Endodermal cell (in vitro differentiated cells): ENCODE data around the gene ABCA4. TPM values are rescaled to one million over a fixed set of nuclear protein-coding genes. Genes with fewer than 3 reads are reported as not detected.

Source experiments
- DNase-seq: peaks from one replicate; pipeline ENCODE4 v3.0.0-alpha.2; 2017
- H3K27ac ChIP-seq: 2 replicates; pipeline ENCODE4 v1.5.1; 2013; ENCODE audit warnings: mild to moderate bottlenecking, low read depth, low read length, moderate library complexity
- H3K27me3 ChIP-seq: 2 replicates; pipeline ENCODE4 v1.6.1; 2013; ENCODE audit warnings: mild to moderate bottlenecking, low read length, moderate library complexity; ENCODE audit not compliant: insufficient read depth, control insufficient read depth, poor library complexity, severe bottlenecking
- H3K36me3 ChIP-seq: 2 replicates; pipeline ENCODE4 v1.7.0; 2013; ENCODE audit warnings: mild to moderate bottlenecking, low read length, moderate library complexity; ENCODE audit not compliant: control insufficient read depth, insufficient read depth
- H3K4me1 ChIP-seq: one replicate; pipeline ENCODE4 v1.7.0; 2013; ENCODE audit warnings: low read length; ENCODE audit not compliant: control insufficient read depth, insufficient read depth
- H3K4me3 ChIP-seq: 2 replicates; pipeline ENCODE4 v1.5.1; 2013; ENCODE audit warnings: mild to moderate bottlenecking, low read length, moderate library complexity
- H3K9ac ChIP-seq: 2 replicates; pipeline ENCODE4 v1.6.1; 2013; ENCODE audit warnings: mild to moderate bottlenecking, low read length, moderate library complexity; ENCODE audit not compliant: poor library complexity, severe bottlenecking; ENCODE audit errors: extremely low read depth
- H3K9me3 ChIP-seq: 2 replicates; pipeline ENCODE4 v1.6.1; 2013; ENCODE audit warnings: mild to moderate bottlenecking, low read length, moderate library complexity; ENCODE audit not compliant: control insufficient read depth
- H3K27ac Mint-ChIP-seq: 2 replicates; pipeline ENCODE4 v1.8.0; 2020; ENCODE audit warnings: mixed read lengths
- H3K27me3 Mint-ChIP-seq: 2 replicates; pipeline ENCODE4 v1.8.0; 2021; ENCODE audit warnings: mild to moderate bottlenecking, mixed read lengths; ENCODE audit not compliant: insufficient read depth
- H3K36me3 Mint-ChIP-seq: 2 replicates; pipeline ENCODE4 v1.8.0; 2020; ENCODE audit warnings: low read depth, mixed read lengths
- H3K4me1 Mint-ChIP-seq: 2 replicates; pipeline ENCODE4 v1.8.0; 2020; ENCODE audit warnings: mixed read lengths
- H3K4me3 Mint-ChIP-seq: 2 replicates; pipeline ENCODE4 v1.8.0; 2020; ENCODE audit warnings: mild to moderate bottlenecking, moderate library complexity, mixed read lengths
- H3K9me3 Mint-ChIP-seq: 2 replicates; pipeline ENCODE4 v1.8.0; 2020; ENCODE audit warnings: mild to moderate bottlenecking, mixed read lengths
- WGBS, 2 experiments: methylation state at CpG; one replicate each; pipeline versions ENCODE4 v1.1.5 to v1.1.7; 2013; ENCODE audit warnings: missing lambda C conversion rate in 2 of 2, mixed read lengths in 1 of 2; ENCODE audit not compliant: insufficient coverage in 1 of 2, insufficient read length in 1 of 2; 5-methylcytosine and 5-hydroxymethylcytosine counted together
- total RNA-seq, 2 donors: library from RNA; stranded (reverse); fragmentation: NEBNext Ultra II Directional in 1 of 2; extraction: Animal tissue kit (Norgen Biotek cat#: 25700) in 1 of 2; gene quantifications; 2 replicates in 1 of 2; 3 replicates in 1 of 2; pipeline ENCODE4 v1.2.1, GENCODE V29; 2021
- TF ChIP-seq, protein P1 (sequence below): fragments of 200-600 bp; sonication (generic); conservative IDR thresholded peaks from 2 replicates; pipeline ENCODE4 v1.5.0; 2021; ENCODE audit warnings: antibody characterized with exemption, mild to moderate bottlenecking

The ABCA4 gene
- total RNA-seq, 2 donors from 2014 or later, result 1.6 to 1.7 TPM

DNA sequence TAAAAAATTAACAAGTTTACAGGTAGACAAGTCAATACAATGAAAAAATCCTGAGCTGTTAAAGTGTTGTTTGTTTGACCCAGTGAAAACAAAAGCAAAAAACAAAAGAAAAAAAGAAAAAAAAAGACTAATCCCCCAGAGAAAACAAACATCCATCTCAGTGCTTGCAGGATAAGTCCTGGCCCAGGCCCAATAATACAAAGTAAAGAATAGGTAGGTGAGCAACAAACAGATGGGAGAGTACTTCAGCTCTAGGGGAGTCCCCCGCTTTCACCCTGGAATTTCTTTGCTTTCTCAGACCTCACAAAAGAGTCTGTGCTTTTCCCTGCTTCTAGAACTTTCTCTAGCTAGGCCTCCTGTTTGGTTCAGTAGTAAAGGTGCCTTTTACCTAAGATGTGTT lies 70.3 kb downstream of the ABCA4 start:
- Histone ChIP-seq H3K9me3 (no peaks in the 10 kb centered on the region), H3K27ac (no peak overlapping the region), H3K4me1 (peaks cover 34% of the 10 kb centered on the region), H3K36me3 (no peaks in the 10 kb centered on the region), H3K4me3 (no peak overlapping the region), H3K27me3 (no peaks in the 10 kb centered on the region), H3K9ac (no peak overlapping the region)
- Mint-ChIP-seq H3K9me3 (no peaks in the 10 kb centered on the region), H3K27me3 (no peaks in the 10 kb centered on the region), H3K27ac (peak overlapping the region; percentile 92), H3K36me3 (no peaks in the 10 kb centered on the region), H3K4me1 (peaks cover 68% of the 10 kb centered on the region), H3K4me3 (no peak overlapping the region)
- TF ChIP-seq, protein P1, sequence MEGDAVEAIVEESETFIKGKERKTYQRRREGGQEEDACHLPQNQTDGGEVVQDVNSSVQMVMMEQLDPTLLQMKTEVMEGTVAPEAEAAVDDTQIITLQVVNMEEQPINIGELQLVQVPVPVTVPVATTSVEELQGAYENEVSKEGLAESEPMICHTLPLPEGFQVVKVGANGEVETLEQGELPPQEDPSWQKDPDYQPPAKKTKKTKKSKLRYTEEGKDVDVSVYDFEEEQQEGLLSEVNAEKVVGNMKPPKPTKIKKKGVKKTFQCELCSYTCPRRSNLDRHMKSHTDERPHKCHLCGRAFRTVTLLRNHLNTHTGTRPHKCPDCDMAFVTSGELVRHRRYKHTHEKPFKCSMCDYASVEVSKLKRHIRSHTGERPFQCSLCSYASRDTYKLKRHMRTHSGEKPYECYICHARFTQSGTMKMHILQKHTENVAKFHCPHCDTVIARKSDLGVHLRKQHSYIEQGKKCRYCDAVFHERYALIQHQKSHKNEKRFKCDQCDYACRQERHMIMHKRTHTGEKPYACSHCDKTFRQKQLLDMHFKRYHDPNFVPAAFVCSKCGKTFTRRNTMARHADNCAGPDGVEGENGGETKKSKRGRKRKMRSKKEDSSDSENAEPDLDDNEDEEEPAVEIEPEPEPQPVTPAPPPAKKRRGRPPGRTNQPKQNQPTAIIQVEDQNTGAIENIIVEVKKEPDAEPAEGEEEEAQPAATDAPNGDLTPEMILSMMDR, result no peak
- no peak for DNase-seq
- 63% methylated on average over 1 of the region's 1 CpG; no CpG with 5 or more reads in 1 of the 2 experiments for WGBS, 2 experiments

DNA sequence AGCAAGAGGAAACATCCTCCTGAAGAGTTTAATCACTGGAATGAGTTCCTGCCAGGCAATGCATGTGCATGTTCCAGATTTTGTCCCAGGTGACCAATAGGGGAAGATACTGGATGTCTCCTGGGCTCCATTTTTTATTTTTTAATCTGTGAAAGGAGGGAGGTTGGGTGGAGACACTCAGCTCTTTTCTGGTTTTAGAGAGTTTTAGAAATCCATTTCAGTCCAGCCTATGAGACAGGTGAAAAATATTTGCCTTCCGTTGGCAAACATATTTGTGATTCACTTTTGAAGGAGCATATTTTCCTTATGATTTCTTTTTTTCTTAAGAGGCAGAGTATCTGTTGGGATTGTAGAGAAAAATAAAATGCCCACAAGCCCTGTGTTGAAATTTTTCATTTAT lies 70.7 kb downstream of the ABCA4 start:
- Mint-ChIP-seq H3K4me1 (peaks cover 67% of the 10 kb centered on the region), H3K27ac (peak overlapping the region; percentile 80), H3K4me3 (no peak overlapping the region), H3K36me3 (no peaks in the 10 kb centered on the region), H3K9me3 (no peaks in the 10 kb centered on the region), H3K27me3 (no peaks in the 10 kb centered on the region)
- DNase-seq, result no peak
- Histone ChIP-seq H3K9me3 (no peaks in the 10 kb centered on the region), H3K36me3 (no peaks in the 10 kb centered on the region), H3K4me1 (peaks cover 29% of the 10 kb centered on the region), H3K27me3 (no peaks in the 10 kb centered on the region), H3K4me3 (no peak overlapping the region), H3K27ac (no peak overlapping the region), H3K9ac (no peak overlapping the region)
- 88% methylated on average over 1 of the region's 1 CpG for WGBS, 2 experiments
- TF ChIP-seq, protein P1, result no peak

DNA sequence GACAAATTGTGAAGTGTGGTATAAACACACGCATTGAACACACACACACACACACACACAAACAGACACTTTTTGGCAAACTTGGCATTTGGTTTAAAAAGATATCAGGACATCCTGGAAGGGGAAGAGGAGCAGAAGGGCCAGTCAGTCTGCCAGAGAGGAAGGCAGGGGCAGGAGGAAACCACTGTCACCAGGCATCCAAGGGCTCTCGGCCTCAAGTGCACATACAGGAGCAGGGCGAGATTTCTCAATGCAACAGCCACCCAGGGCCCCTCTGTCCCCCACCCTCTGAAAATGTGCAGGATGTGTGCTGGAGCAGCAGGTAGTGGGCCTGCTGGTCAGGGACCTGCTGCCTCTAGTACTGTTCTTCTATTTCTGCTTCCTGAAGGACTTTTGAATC lies 71.2 kb downstream of the ABCA4 start:
- no peak overlapping the region for H3K27ac ChIP-seq
- H3K27me3 ChIP-seq, result no peaks in the 10 kb centered on the region
- H3K9me3 ChIP-seq, result no peaks in the 10 kb centered on the region
- no peak overlapping the region for H3K9ac ChIP-seq
- H3K36me3 Mint-ChIP-seq, result no peaks in the 10 kb centered on the region
- H3K4me1 ChIP-seq, result peaks cover 29% of the 10 kb centered on the region
- H3K4me1 Mint-ChIP-seq, result peaks cover 63% of the 10 kb centered on the region
- no peak overlapping the region for H3K4me3 Mint-ChIP-seq
- DNase-seq, result no peak
- TF ChIP-seq, protein P1, result no peak
- peak overlapping the region; percentile 80 for H3K27ac Mint-ChIP-seq
- no peak overlapping the region for H3K4me3 ChIP-seq
- H3K27me3 Mint-ChIP-seq, result no peaks in the 10 kb centered on the region
- H3K9me3 Mint-ChIP-seq, result no peaks in the 10 kb centered on the region
- 93% methylated on average over 2 of the region's 3 CpGs; no CpG with 5 or more reads in 1 of the 2 experiments for WGBS, 2 experiments
- H3K36me3 ChIP-seq, result no peaks in the 10 kb centered on the region
